IMR-90 (cell line): ENCODE results near the gene RECQL5.

Experiments
- CEBPB ChIP-seq: IDR thresholded peaks from 2 replicates; pipeline ENCODE4 v1.6.1; 2012; ENCODE audit warnings: low read depth, low read length, improper control_type of control experiment
- CTCF ChIP-seq: conservative IDR thresholded peaks from 2 replicates; pipeline ENCODE4 v1.5.1; 2012; ENCODE audit warnings: mild to moderate bottlenecking, low read depth, low read length, improper control_type of control experiment
- MAFK ChIP-seq: IDR thresholded peaks from 2 replicates; pipeline ENCODE4 v1.6.1; 2012; ENCODE audit warnings: low read depth, low read length, improper control_type of control experiment
- MAZ ChIP-seq: IDR thresholded peaks from 2 replicates; pipeline ENCODE4 v1.6.1; 2012; ENCODE audit warnings: low read depth, mild to moderate bottlenecking, low read length, improper control_type of control experiment, moderate library complexity, borderline replicate concordance
- POLR2A ChIP-seq: IDR thresholded peaks from 2 replicates; pipeline ENCODE4 v1.6.1; 2012; ENCODE audit warnings: mild to moderate bottlenecking, low read depth, low read length
- RFX5 ChIP-seq: IDR thresholded peaks from 2 replicates; pipeline ENCODE4 v1.8.0; 2012; ENCODE audit warnings: low read depth, mild to moderate bottlenecking, low read length, moderate library complexity

GRCh38 chr17:75652341-75652740, 14.6 kb downstream of the RECQL5 start:
- no peak for TF ChIP-seq POLR2A
- no peak for TF ChIP-seq CTCF
- TF ChIP-seq RFX5 = no peak
- TF ChIP-seq MAZ = no peak
- no peak for TF ChIP-seq MAFK
- no peak for TF ChIP-seq CEBPB
